K562 (cell line): ENCODE measurements around the gene CNPY2. TPM values are rescaled to one million over a fixed set of nuclear protein-coding genes. Genes with fewer than 3 reads are reported as not detected.

ENCODE experiments used
- CHD4 ChIP-seq: fragments of 200-600 bp; sonication (generic); IDR thresholded peaks from 3 replicates; pipeline ENCODE4 v1.6.1; 2012; ENCODE audit warnings: low read depth, mild to moderate bottlenecking, mixed read lengths, low read length, inconsistent platforms; ENCODE audit not compliant: insufficient read depth, insufficient replicate concordance, poor library complexity, severe bottlenecking
- EHMT2 ChIP-seq: fragments of 450-650 bp; IDR thresholded peaks from 2 replicates; pipeline ENCODE4 v1.6.1; 2018; ENCODE audit warnings: antibody characterized with exemption
- GTF2F1 ChIP-seq: IDR thresholded peaks from 2 replicates; pipeline ENCODE4 v1.6.1; 2011; ENCODE audit warnings: low read depth, low read length, improper control_type of control experiment
- HNRNPK ChIP-seq: fragments of 200-400 bp; formaldehyde crosslinking; IDR thresholded peaks from one replicate; pipeline ENCODE4 v1.6.1; 2018; ENCODE audit warnings: mild to moderate bottlenecking, low read depth, low read length; ENCODE audit not compliant: poor library complexity, severe bottlenecking
- IRF2 ChIP-seq: sonication (generic); formaldehyde crosslinking; IDR thresholded peaks from 2 replicates; pipeline ENCODE4 v1.8.1; 2022; ENCODE audit warnings: mild to moderate bottlenecking, missing genetic modification reagents
- NR2C1 ChIP-seq, 2 experiments: fragments of 450-650 bp; IDR thresholded peaks; 2 replicates each; pipeline ENCODE4 v1.6.1; 2017; ENCODE audit warnings: mild to moderate bottlenecking in 2 of 2, antibody characterized with exemption in 1 of 2, inconsistent platforms in 1 of 2, missing compliant biosample characterization in 1 of 2, missing genetic modification characterization in 1 of 2
- PTRF ChIP-seq: fragments of 450-650 bp; IDR thresholded peaks from 2 replicates; pipeline ENCODE4 v1.6.1; 2016; ENCODE audit warnings: mild to moderate bottlenecking, missing genetic modification characterization, missing compliant biosample characterization
- TSC22D4 ChIP-seq: fragments of 450-650 bp; IDR thresholded peaks from 2 replicates; pipeline ENCODE4 v1.6.1; 2016; ENCODE audit warnings: missing genetic modification characterization, missing biosample characterization, control low read depth
- WHSC1 ChIP-seq: IDR thresholded peaks from one replicate; pipeline ENCODE4 v1.6.1; 2012; ENCODE audit warnings: low read length, control low read depth, inconsistent platforms
- ZNF124 ChIP-seq: sonication (generic); formaldehyde crosslinking; IDR thresholded peaks from 2 replicates; pipeline ENCODE4 v1.8.1; 2022; ENCODE audit warnings: missing genetic modification reagents
- ZNF324 ChIP-seq: fragments of 250-450 bp; sonication (Bioruptor Pico); IDR thresholded peaks from 2 replicates; pipeline ENCODE4 v1.4.0; 2020; ENCODE audit warnings: mild to moderate bottlenecking
- ZNF41 ChIP-seq: fragments of 250-450 bp; sonication (Bioruptor Pico); conservative IDR thresholded peaks from 2 replicates; pipeline ENCODE4 v1.4.0; 2020; ENCODE audit warnings: mild to moderate bottlenecking
- polyA plus RNA-seq, 8 experiments: library from polyadenylated mRNA; depleted of rRNA in 4 of 8; stranded (reverse) in 5 of 8; unstranded in 3 of 8; fragments of >200 nt; fragmentation: Nextera tagmentation in 2 of 8; fragmentation: Illumina TruSeq in 1 of 8; extraction: Ambion mirVana in 2 of 8; extraction: Trizol in 1 of 8; gene quantifications; 2 replicates each; pipeline versions ENCODE4 v1.2.1 to v1.2.3, GENCODE V29; 2011 to 2014; ENCODE audit warnings: inconsistent platforms in 1 of 8, missing spikeins in 1 of 8
- total RNA-seq, 7 experiments: library from RNA; depleted of rRNA in 6 of 7; stranded (reverse); fragments of >200 nt in 6 of 7; fragmentation: Illumina TruSeq in 2 of 7; extraction: Trizol in 2 of 7; gene quantifications; 2 replicates each; pipeline versions ENCODE4 v1.2.1 to v1.2.3, GENCODE V29; 2011 to 2021; ENCODE audit warnings: low replicate concordance in 1 of 7
- TF ChIP-seq, protein P1 (sequence below): fragments of 250-450 bp; sonication (Bioruptor Pico); IDR thresholded peaks from 2 replicates; pipeline ENCODE4 v1.8.0; 2021; ENCODE audit warnings: borderline replicate concordance, mild to moderate bottlenecking, moderate library complexity; ENCODE audit not compliant: poor library complexity, severe bottlenecking
- TF ChIP-seq, protein P2 (sequence below): sonication (generic); formaldehyde crosslinking; IDR thresholded peaks from 2 replicates; pipeline ENCODE4 v1.4.0; 2020; ENCODE audit warnings: mild to moderate bottlenecking, missing genetic modification reagents
- TF ChIP-seq, protein P3 (sequence below), 2 experiments: fragments of 450-650 bp in 1 of 2; sonication (generic) in 1 of 2; formaldehyde crosslinking in 1 of 2; IDR thresholded peaks; 2 replicates each; pipeline versions ENCODE4 v1.7.1 to v1.9.0; 2016 to 2022; ENCODE audit warnings: inconsistent platforms in 1 of 2, mild to moderate bottlenecking in 1 of 2, missing genetic modification reagents in 1 of 2

The CNPY2 gene
- total and polyA plus RNA-seq, 9 of the 15 experiments (the other 6 are each of a cell fraction or from before 2014, with no cell fraction given), result 33.8 to 190 (median 138) TPM

DNA sequence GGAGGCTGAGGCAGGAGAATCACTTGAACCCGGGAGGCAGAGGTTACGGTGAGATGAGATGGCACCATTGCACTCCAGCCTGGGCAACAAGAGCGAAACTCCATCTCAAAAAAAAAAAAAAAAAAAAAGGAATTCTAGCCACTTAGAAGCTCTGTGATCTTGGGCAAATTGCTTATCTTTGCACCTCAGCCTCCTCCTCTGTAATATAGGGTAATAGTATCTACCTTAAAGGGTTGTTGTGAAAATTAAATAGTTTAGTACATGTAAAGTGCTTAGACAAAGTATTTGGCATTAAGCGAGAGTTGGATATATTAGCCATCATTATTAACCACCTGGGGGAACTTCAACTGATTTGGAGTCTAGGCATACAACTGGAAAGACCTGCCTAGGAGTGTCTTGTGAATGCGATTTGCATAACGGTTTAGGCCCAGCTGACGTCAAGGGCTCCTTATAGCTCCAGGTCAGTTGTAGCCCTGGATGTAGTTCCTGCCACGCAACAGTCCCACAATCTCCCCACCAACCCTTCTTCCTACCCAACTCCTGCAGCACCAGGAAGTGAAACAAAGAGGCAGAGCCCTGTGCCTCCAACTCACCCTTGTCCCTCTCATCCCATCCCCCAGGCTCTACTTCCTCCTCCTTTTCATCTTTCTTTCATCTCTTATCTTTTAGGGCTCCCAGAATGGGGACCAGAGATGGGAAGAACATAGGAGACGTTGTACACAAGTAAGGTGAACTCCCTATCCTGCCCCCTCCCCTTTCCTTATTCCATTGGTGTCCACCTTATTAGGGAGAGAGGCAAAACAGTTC lies 20.8 kb upstream of the CNPY2 start (continued):
- TF ChIP-seq, protein P1, sequence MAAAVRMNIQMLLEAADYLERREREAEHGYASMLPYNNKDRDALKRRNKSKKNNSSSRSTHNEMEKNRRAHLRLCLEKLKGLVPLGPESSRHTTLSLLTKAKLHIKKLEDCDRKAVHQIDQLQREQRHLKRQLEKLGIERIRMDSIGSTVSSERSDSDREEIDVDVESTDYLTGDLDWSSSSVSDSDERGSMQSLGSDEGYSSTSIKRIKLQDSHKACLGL (CRISPR knock-in tag), result no peak
- TF ChIP-seq NR2C1 (IDR thresholded peaks at IDR 0.05) (peak; percentile 96), NR2C1 (tag; IDR thresholded peaks at IDR 0.05) (peak; percentile 97), ZNF124 (CRISPR knock-in tag) (no peak), TSC22D4 (tag) (no peak), WHSC1 (no peak), CHD4 (no peak), ZNF324 (CRISPR knock-in tag) (0 out of 2 replicates have a peak, but pooled peaks have one; percentile 16), HNRNPK (no peak), ZNF41 (no peak), GTF2F1 (0 out of 2 replicates have a peak, but pooled peaks have one; percentile 35), IRF2 (CRISPR knock-in tag) (no peak), EHMT2 (no peak; the same call in 1 of the 2 replicates), PTRF (tag) (no peak)
- TF ChIP-seq, protein P2, sequence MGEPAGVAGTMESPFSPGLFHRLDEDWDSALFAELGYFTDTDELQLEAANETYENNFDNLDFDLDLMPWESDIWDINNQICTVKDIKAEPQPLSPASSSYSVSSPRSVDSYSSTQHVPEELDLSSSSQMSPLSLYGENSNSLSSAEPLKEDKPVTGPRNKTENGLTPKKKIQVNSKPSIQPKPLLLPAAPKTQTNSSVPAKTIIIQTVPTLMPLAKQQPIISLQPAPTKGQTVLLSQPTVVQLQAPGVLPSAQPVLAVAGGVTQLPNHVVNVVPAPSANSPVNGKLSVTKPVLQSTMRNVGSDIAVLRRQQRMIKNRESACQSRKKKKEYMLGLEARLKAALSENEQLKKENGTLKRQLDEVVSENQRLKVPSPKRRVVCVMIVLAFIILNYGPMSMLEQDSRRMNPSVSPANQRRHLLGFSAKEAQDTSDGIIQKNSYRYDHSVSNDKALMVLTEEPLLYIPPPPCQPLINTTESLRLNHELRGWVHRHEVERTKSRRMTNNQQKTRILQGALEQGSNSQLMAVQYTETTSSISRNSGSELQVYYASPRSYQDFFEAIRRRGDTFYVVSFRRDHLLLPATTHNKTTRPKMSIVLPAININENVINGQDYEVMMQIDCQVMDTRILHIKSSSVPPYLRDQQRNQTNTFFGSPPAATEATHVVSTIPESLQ (CRISPR knock-in tag), result no peak
- TF ChIP-seq, protein P3, sequence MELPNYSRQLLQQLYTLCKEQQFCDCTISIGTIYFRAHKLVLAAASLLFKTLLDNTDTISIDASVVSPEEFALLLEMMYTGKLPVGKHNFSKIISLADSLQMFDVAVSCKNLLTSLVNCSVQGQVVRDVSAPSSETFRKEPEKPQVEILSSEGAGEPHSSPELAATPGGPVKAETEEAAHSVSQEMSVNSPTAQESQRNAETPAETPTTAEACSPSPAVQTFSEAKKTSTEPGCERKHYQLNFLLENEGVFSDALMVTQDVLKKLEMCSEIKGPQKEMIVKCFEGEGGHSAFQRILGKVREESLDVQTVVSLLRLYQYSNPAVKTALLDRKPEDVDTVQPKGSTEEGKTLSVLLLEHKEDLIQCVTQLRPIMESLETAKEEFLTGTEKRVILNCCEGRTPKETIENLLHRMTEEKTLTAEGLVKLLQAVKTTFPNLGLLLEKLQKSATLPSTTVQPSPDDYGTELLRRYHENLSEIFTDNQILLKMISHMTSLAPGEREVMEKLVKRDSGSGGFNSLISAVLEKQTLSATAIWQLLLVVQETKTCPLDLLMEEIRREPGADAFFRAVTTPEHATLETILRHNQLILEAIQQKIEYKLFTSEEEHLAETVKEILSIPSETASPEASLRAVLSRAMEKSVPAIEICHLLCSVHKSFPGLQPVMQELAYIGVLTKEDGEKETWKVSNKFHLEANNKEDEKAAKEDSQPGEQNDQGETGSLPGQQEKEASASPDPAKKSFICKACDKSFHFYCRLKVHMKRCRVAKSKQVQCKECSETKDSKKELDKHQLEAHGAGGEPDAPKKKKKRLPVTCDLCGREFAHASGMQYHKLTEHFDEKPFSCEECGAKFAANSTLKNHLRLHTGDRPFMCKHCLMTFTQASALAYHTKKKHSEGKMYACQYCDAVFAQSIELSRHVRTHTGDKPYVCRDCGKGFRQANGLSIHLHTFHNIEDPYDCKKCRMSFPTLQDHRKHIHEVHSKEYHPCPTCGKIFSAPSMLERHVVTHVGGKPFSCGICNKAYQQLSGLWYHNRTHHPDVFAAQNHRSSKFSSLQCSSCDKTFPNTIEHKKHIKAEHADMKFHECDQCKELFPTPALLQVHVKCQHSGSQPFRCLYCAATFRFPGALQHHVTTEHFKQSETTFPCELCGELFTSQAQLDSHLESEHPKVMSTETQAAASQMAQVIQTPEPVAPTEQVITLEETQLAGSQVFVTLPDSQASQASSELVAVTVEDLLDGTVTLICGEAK (IDR thresholded peaks at IDR 0.05), result peak; percentile 91
- TF ChIP-seq, protein P3 (CRISPR knock-in tag; IDR thresholded peaks at IDR 0.05), result no peak
